ENCODE results near the gene EDIL3. TPM values are rescaled to one million over a fixed set of nuclear protein-coding genes. Genes with fewer than 3 reads are reported as not detected.

Gene EDIL3
- total RNA-seq, 1 experiment from 2014 or later = not detected

- H3K36me3 Mint-ChIP-seq (ENCODE audit: insufficient read depth, unreplicated experiment) = no peaks in the 10 kb centered on the region
- H3K4me3 Mint-ChIP-seq (ENCODE audit: unreplicated experiment) = no peak overlapping the region
- Histone ChIP-seq H3K4me3 (ENCODE audit: low read depth, low read length) (no peak overlapping the region), H3K27me3 (replicated peaks; ENCODE audit: control insufficient read depth, insufficient read depth, low read length) (no peaks in the 10 kb centered on the region), H3K36me3 (ENCODE audit: control insufficient read depth, insufficient read depth, low read length) (no peaks in the 10 kb centered on the region), H3K9me3 (0 out of 2 replicates have a peak, but pooled peaks cover 2% of the 10 kb centered on the region), H3K4me1 (no peaks in the 10 kb centered on the region)
- TF ChIP-seq CTCF (IDR thresholded peaks at IDR 0.05; ENCODE audit: insufficient read depth in 1 of 2, low read depth in 1 of 2, low read length in 1 of 2, severe bottlenecking in 1 of 2, unreplicated experiment in 1 of 2) = no peak
- no TSS peak for BruUV-seq (replicated peaks)
- H3K27me3 Mint-ChIP-seq (ENCODE audit: insufficient read depth, unreplicated experiment) = no peaks in the 10 kb centered on the region
- DNase-seq = no peak
- H3K27ac Mint-ChIP-seq (ENCODE audit: unreplicated experiment) = no peak overlapping the region
- H3K4me1 Mint-ChIP-seq (ENCODE audit: low read depth, unreplicated experiment) = no peaks in the 10 kb centered on the region
- H3K9me3 Mint-ChIP-seq (ENCODE audit: unreplicated experiment) = no peaks in the 10 kb centered on the region
- intact Hi-C loops (cut with micrococcal nuclease; ENCODE audit: unreplicated experiment) = no loop called here
- CTCF ChIA-PET = no interaction called here
- POLR2A ChIA-PET = no interaction called here
Observed at GRCh38 chr5:84045964-84046363, 338.7 kb downstream of the EDIL3 start.

- intact Hi-C loops (cut with micrococcal nuclease; ENCODE audit: unreplicated experiment) = no loop called here
- POLR2A ChIA-PET = no interaction called here
- H3K4me1 Mint-ChIP-seq (ENCODE audit: low read depth, unreplicated experiment) = no peaks in the 10 kb centered on the region
Observed at GRCh38 chr5:84036842-84037241, 347.8 kb downstream of the EDIL3 start.

DNA sequence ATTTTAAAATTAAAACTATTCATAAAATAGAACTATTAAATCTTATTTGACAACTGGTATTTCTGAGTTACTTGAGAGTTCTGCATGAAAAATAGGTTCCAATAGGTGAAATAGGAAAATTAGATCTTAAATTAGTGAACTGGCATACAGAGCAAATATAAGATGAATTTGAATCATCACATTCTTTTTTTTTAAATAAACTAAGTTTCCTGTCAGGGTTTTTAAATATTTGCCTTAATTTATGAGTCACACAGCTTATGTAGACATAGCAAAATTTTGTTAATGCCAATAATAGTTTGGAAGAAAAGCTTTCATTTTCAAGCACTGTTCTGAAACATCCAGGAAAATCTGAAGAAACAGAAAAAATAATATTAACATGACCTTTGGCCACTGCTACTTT lies 352.4 kb downstream of the EDIL3 start:
- no peak for TF ChIP-seq CTCF (IDR thresholded peaks at IDR 0.05; ENCODE audit: insufficient read depth in 1 of 2, low read depth in 1 of 2, low read length in 1 of 2, severe bottlenecking in 1 of 2, unreplicated experiment in 1 of 2)
- BruUV-seq (replicated peaks) = no TSS peak
- Mint-ChIP-seq H3K27ac (ENCODE audit: unreplicated experiment) (no peak overlapping the region), H3K4me1 (ENCODE audit: low read depth, unreplicated experiment) (no peaks in the 10 kb centered on the region), H3K27me3 (ENCODE audit: insufficient read depth, unreplicated experiment) (peaks cover 3% of the 10 kb centered on the region), H3K36me3 (ENCODE audit: insufficient read depth, unreplicated experiment) (no peaks in the 10 kb centered on the region), H3K4me3 (ENCODE audit: unreplicated experiment) (no peak overlapping the region), H3K9me3 (ENCODE audit: unreplicated experiment) (peaks cover 9% of the 10 kb centered on the region)
- Histone ChIP-seq H3K36me3 (ENCODE audit: control insufficient read depth, insufficient read depth, low read length) (no peaks in the 10 kb centered on the region), H3K9me3 (no peaks in the 10 kb centered on the region; the same call in 1 of the 2 replicates), H3K4me1 (no peaks in the 10 kb centered on the region), H3K27me3 (replicated peaks; ENCODE audit: control insufficient read depth, insufficient read depth, low read length) (no peaks in the 10 kb centered on the region), H3K4me3 (ENCODE audit: low read depth, low read length) (no peak overlapping the region)
- DNase-seq = no peak
- ChIA-PET POLR2A (no interaction called here), CTCF (no interaction called here)
- intact Hi-C loops (cut with micrococcal nuclease; ENCODE audit: unreplicated experiment) = no loop called here

More at GRCh38 chr5:84036842-84037241, 347.8 kb downstream of the EDIL3 start:
- no TSS peak for BruUV-seq (replicated peaks)
- no peak for DNase-seq
- H3K4me3 ChIP-seq (ENCODE audit: low read depth, low read length) = no peak overlapping the region
- H3K27me3 ChIP-seq (replicated peaks; ENCODE audit: control insufficient read depth, insufficient read depth, low read length) = no peaks in the 10 kb centered on the region
- CTCF ChIA-PET = no interaction called here
- no peaks in the 10 kb centered on the region for H3K36me3 Mint-ChIP-seq (ENCODE audit: insufficient read depth, unreplicated experiment)
- H3K4me1 ChIP-seq = no peaks in the 10 kb centered on the region
- no peak overlapping the region for H3K27ac Mint-ChIP-seq (ENCODE audit: unreplicated experiment)
- H3K9me3 ChIP-seq = no peaks in the 10 kb centered on the region
- H3K9me3 Mint-ChIP-seq (ENCODE audit: unreplicated experiment) = no peaks in the 10 kb centered on the region
- peaks cover 8% of the 10 kb centered on the region for H3K27me3 Mint-ChIP-seq (ENCODE audit: insufficient read depth, unreplicated experiment)
- no peaks in the 10 kb centered on the region for H3K36me3 ChIP-seq (ENCODE audit: control insufficient read depth, insufficient read depth, low read length)
- H3K4me3 Mint-ChIP-seq (ENCODE audit: unreplicated experiment) = no peak overlapping the region
- no peak for TF ChIP-seq CTCF (IDR thresholded peaks at IDR 0.05; ENCODE audit: insufficient read depth in 1 of 2, low read depth in 1 of 2, low read length in 1 of 2, severe bottlenecking in 1 of 2, unreplicated experiment in 1 of 2)
